SU-DHL-6 (cell line): ENCODE results near the gene NEFH.

Source experiments
- H2AFZ ChIP-seq: fragments of 200-600 bp; sonication (generic); 2 replicates; pipeline ENCODE4 v1.6.1; 2014; ENCODE audit warnings: low read depth, mild to moderate bottlenecking, moderate library complexity, mixed read lengths, antibody characterized with exemption, low read length; ENCODE audit not compliant: severe bottlenecking
- H3F3A ChIP-seq: fragments of 200-600 bp; shearing (Covaris generic); 2 replicates; pipeline ENCODE4 v1.6.0; 2016; ENCODE audit warnings: antibody characterized with exemption, mild to moderate bottlenecking; ENCODE audit not compliant: insufficient read depth
- H3K27ac ChIP-seq: fragments of 200-600 bp; sonication (generic); 2 replicates; pipeline ENCODE4 v1.5.1; 2016; ENCODE audit warnings: low read depth, mild to moderate bottlenecking, low read length, moderate library complexity, mixed read lengths
- H3K27me3 ChIP-seq: fragments of 200-600 bp; sonication (generic), shearing (Covaris generic); 2 replicates; pipeline ENCODE4 v1.6.0; 2014; ENCODE audit warnings: mild to moderate bottlenecking, low read length
- H3K36me3 ChIP-seq: fragments of 200-600 bp; sonication (generic); 2 replicates; pipeline ENCODE4 v1.6.1; 2014; ENCODE audit warnings: mild to moderate bottlenecking, low read length, mixed read lengths
- H3K4me2 ChIP-seq: fragments of 300-600, 200-600 bp; shearing (Covaris generic), sonication (generic); 2 replicates; pipeline ENCODE4 v1.6.0; 2014; ENCODE audit warnings: low read length, low read depth, mild to moderate bottlenecking; ENCODE audit not compliant: poor library complexity, severe bottlenecking
- H3K4me3 ChIP-seq: fragments of 200-600 bp; sonication (generic); 2 replicates; pipeline ENCODE4 v1.5.1; 2014; ENCODE audit warnings: antibody characterized with exemption, low read length, mild to moderate bottlenecking, mixed read lengths; ENCODE audit not compliant: insufficient read depth, poor library complexity, severe bottlenecking
- H3K79me2 ChIP-seq: fragments of 200-600 bp; sonication (generic); 2 replicates; pipeline ENCODE4 v1.6.1; 2014; ENCODE audit warnings: mild to moderate bottlenecking, low read length, moderate library complexity; ENCODE audit not compliant: insufficient read depth
- H3K9ac ChIP-seq: fragments of 200-600 bp; sonication (generic); 2 replicates; pipeline ENCODE4 v1.7.0; 2014; ENCODE audit warnings: mild to moderate bottlenecking, low read length
- H3K9me2 ChIP-seq: fragments of 200-600 bp; sonication (generic); replicated peaks from 2 replicates; pipeline ENCODE4 v1.6.1; 2014; ENCODE audit warnings: low read length; ENCODE audit not compliant: insufficient read depth
- H3K9me3 ChIP-seq: fragments of 200-600 bp; sonication (generic); 2 replicates; pipeline ENCODE4 v1.6.1; 2014; ENCODE audit warnings: low read length, mixed read lengths; ENCODE audit not compliant: insufficient read depth
- H4K20me1 ChIP-seq: fragments of 200-600 bp; sonication (generic); 2 replicates; pipeline ENCODE4 v1.6.1; 2014; ENCODE audit warnings: low read depth, mild to moderate bottlenecking, antibody characterized with exemption, low read length, moderate library complexity, mixed read lengths
- CTCF ChIP-seq: fragments of 200-600 bp; sonication (generic); IDR thresholded peaks from one replicate; pipeline ENCODE4 v1.5.1; 2017; ENCODE audit warnings: antibody characterized with exemption, mild to moderate bottlenecking, low read length, moderate library complexity; ENCODE audit not compliant: insufficient read depth, poor library complexity, severe bottlenecking
- EZH2phosphoT487 ChIP-seq: fragments of 200-600 bp; sonication (generic), shearing (Covaris generic); conservative IDR thresholded peaks from 2 replicates; pipeline ENCODE4 v1.6.1; 2018; ENCODE audit warnings: mild to moderate bottlenecking, antibody characterized with exemption, low read length, moderate library complexity, mixed read lengths

Gene NEFH

GRCh38 chr22:29480262-29480511 is 169 bp downstream of the NEFH start:
- Histone ChIP-seq H3K9me2 (no peaks in the 10 kb centered on the region), H2AFZ (no peak overlapping the region), H3K4me2 (no peak overlapping the region), H3K9me3 (no peaks in the 10 kb centered on the region), H3K9ac (no peak overlapping the region), H3K79me2 (no peaks in the 10 kb centered on the region), H3K4me3 (no peak overlapping the region), H3K36me3 (no peaks in the 10 kb centered on the region), H3F3A (no peaks in the 10 kb centered on the region), H3K27ac (no peak overlapping the region), H4K20me1 (no peaks in the 10 kb centered on the region), H3K27me3 (no peaks in the 10 kb centered on the region)
- TF ChIP-seq CTCF (no peak), EZH2phosphoT487 (no peak)

- TF ChIP-seq CTCF = no peak
- TF ChIP-seq EZH2phosphoT487 = no peak
- H3K36me3 ChIP-seq = no peaks in the 10 kb centered on the region
- H4K20me1 ChIP-seq = no peaks in the 10 kb centered on the region
- no peak overlapping the region for H3K27ac ChIP-seq
- H3K9me3 ChIP-seq = no peaks in the 10 kb centered on the region
- H2AFZ ChIP-seq = no peak overlapping the region
- no peak overlapping the region for H3K4me3 ChIP-seq
- H3K79me2 ChIP-seq = no peaks in the 10 kb centered on the region
- H3K9ac ChIP-seq = no peak overlapping the region
- H3K9me2 ChIP-seq = no peaks in the 10 kb centered on the region
- no peak overlapping the region for H3K4me2 ChIP-seq
- H3K27me3 ChIP-seq = no peaks in the 10 kb centered on the region
- no peaks in the 10 kb centered on the region for H3F3A ChIP-seq
Measured at GRCh38 chr22:29480512-29481264, 670 bp downstream of the NEFH start.

GRCh38 chr22:29481265-29482000 is 1.4 kb downstream of the NEFH start:
- H3K9ac ChIP-seq = no peak overlapping the region

More at GRCh38 chr22:29481265-29482000, 1.4 kb downstream of the NEFH start:
- no peaks in the 10 kb centered on the region for H3F3A ChIP-seq
- H3K79me2 ChIP-seq = no peaks in the 10 kb centered on the region
- no peak overlapping the region for H3K4me3 ChIP-seq
- H3K4me2 ChIP-seq = no peak overlapping the region
- no peaks in the 10 kb centered on the region for H3K27me3 ChIP-seq
- no peaks in the 10 kb centered on the region for H4K20me1 ChIP-seq
- TF ChIP-seq EZH2phosphoT487 (no peak), CTCF (no peak)
- H2AFZ ChIP-seq = no peak overlapping the region
- H3K36me3 ChIP-seq = no peaks in the 10 kb centered on the region
- H3K9me3 ChIP-seq = no peaks in the 10 kb centered on the region
- H3K9me2 ChIP-seq = no peaks in the 10 kb centered on the region
- H3K27ac ChIP-seq = no peak overlapping the region
